ENCODE results near the gene NGDN.
"Not testable (repeated sequence)": the region's sequence is repeated elsewhere in the genome, so short reads cannot be mapped to it uniquely, and the experiment has no call there.

NGDN gene

GRCh38 chr14:23469127-23469905 is at the start of gene NGDN:
Gene NGDN (plus strand): TSS chr14:23469703. CDS start chr14:23469716, 13 bp downstream.
- DNase-seq: peak; percentile 99

GRCh38 chr14:23421594-23421993 is 47.9 kb upstream of the NGDN start:
- DNase-seq: no peak

GRCh38 chr14:23423657-23424056 is 45.8 kb upstream of the NGDN start:
- DNase-seq: no peak

- DNase-seq: no peak
These were observed 44.3 kb upstream of the NGDN start for GRCh38 chr14:23425169-23425568.

GRCh38 chr14:23425798-23426197 is 43.7 kb upstream of the NGDN start:
- DNase-seq: not testable (repeated sequence)

GRCh38 chr14:23428686-23429495 is 40.6 kb upstream of the NGDN start:
- no peak for DNase-seq

GRCh38 chr14:23430016-23430722 is 39.3 kb upstream of the NGDN start:
- DNase-seq: no peak

GRCh38 chr14:23430723-23431085 is 38.8 kb upstream of the NGDN start:
- no peak for DNase-seq

- DNase-seq: no peak
These were observed 38.0 kb upstream of the NGDN start for GRCh38 chr14:23431486-23431885.

- DNase-seq: no peak
These were observed 37.2 kb upstream of the NGDN start for GRCh38 chr14:23432102-23432925.

GRCh38 chr14:23432946-23433345 is 36.6 kb upstream of the NGDN start:
- no peak for DNase-seq

GRCh38 chr14:23433457-23433856 is 36.0 kb upstream of the NGDN start:
- no peak for DNase-seq

- no peak for DNase-seq
These were observed 34.8 kb upstream of the NGDN start for GRCh38 chr14:23434488-23435222.

- DNase-seq: no peak
These were observed 33.8 kb upstream of the NGDN start, which contains the start of gene MYH7 for GRCh38 chr14:23435543-23436326. Gene MYH7 (minus strand): TSS chr14:23435660. CDS start chr14:23433732, 1,928 bp downstream.

GRCh38 chr14:23436327-23437132 is 33.0 kb upstream of the NGDN start:
- DNase-seq: no peak

- no peak for DNase-seq
These were observed 32.1 kb upstream of the NGDN start for GRCh38 chr14:23437133-23438100.

- DNase-seq: no peak
These were observed 31.2 kb upstream of the NGDN start for GRCh38 chr14:23438101-23438971.
